22Rv1 (cell line): ENCODE data around the gene COL7A1.

Source experiments
- CTCF ChIP-seq: fragments of 450-650 bp; IDR thresholded peaks from 2 replicates; pipeline ENCODE4 v1.5.1; 2017; ENCODE audit warnings: mild to moderate bottlenecking
- ZFX ChIP-seq: fragments of 450-650 bp; IDR thresholded peaks from 2 replicates; pipeline ENCODE4 v1.6.1; 2017; ENCODE audit warnings: antibody characterized with exemption, borderline replicate concordance

GRCh38 chr3:48623851-48624547 is 28.9 kb upstream of the COL7A1 start:
- TF ChIP-seq CTCF (no peak), ZFX (no peak)
